Measurements from ENCODE around the gene FCSK. TPM values are rescaled to one million over a fixed set of nuclear protein-coding genes. Genes with fewer than 3 reads are reported as not detected.

FCSK gene
- total and polyA plus RNA-seq, 2 of the 13 experiments (the other 11 are each of a cell fraction or from before 2014, with no cell fraction given) = 9.1 to 19.2 TPM

DNA sequence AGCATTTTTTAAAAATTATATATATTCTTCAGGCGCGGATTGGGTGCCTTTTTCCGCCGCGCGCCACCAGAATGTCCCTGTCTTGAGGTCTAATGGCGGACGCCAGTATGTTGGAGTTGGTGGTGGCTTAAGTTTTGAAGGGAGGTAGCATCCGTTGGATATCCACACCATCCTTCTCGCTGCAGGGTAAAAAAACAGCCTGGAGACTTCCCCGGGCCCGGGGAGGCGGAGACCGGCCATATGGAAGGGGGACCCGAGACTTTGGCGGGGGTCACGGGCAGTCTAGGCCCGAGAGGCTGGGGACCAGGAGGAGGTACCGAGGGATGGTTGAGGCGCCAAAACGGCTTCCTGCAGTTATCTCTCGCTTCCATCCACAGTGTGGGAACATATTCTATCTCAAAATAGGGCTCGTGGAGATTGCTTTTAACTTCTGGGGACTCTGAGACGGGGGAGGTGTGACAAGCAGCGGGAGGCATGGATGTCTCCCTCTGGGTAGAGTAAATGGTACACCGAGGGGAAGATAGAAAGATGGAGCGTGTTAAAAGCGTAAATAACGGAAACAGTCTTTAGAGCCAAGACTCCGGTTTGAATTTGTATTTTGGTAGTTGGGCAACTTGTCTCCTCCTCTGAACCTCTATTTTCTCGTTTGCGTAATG lies 69.5 kb downstream of the FCSK start, which contains the start of gene SF3B3 (continued):
- TF ChIP-seq HINFP (CRISPR knock-in tag; IDR thresholded peaks at IDR 0.05; ENCODE audit: low read depth) (no peak), ZNF790 (CRISPR knock-in tag; IDR thresholded peaks at IDR 0.05; ENCODE audit: borderline replicate concordance) (no peak; the same call in 1 of the 2 replicates), YEATS4 (CRISPR knock-in tag; IDR thresholded peaks at IDR 0.05; ENCODE audit: borderline replicate concordance) (peak; percentile 98), ZNF335 (CRISPR knock-in tag; IDR thresholded peaks at IDR 0.05) (peak; percentile 99), PHF20 (CRISPR knock-in tag; IDR thresholded peaks at IDR 0.05) (peak; percentile 78), TERF1 (CRISPR knock-in tag; IDR thresholded peaks at IDR 0.05) (no peak; the same call in 1 of the 2 replicates), ZBTB1 (CRISPR knock-in tag; IDR thresholded peaks at IDR 0.05; ENCODE audit: borderline replicate concordance) (no peak), AGO1 (IDR thresholded peaks at IDR 0.05; ENCODE audit: low read depth, low read length, poor library complexity, severe bottlenecking) (no peak), PTBP1 (IDR thresholded peaks at IDR 0.05; ENCODE audit: low read depth, low read length, poor library complexity, severe bottlenecking) (no peak), ZNF709 (CRISPR knock-in tag; IDR thresholded peaks at IDR 0.05) (no peak), PRDM15 (CRISPR knock-in tag; IDR thresholded peaks at IDR 0.05) (no peak), CBX2 (IDR thresholded peaks at IDR 0.05; ENCODE audit: low read depth, low read length) (no peak), CBX2 (CRISPR knock-in tag; IDR thresholded peaks at IDR 0.05; ENCODE audit: low read depth) (no peak; the same call in 1 of the 2 replicates), CCAR2 (optimal IDR thresholded peaks at IDR 0.05; ENCODE audit: low read depth, low read length) (no peak)
- TF ChIP-seq, protein P1, sequence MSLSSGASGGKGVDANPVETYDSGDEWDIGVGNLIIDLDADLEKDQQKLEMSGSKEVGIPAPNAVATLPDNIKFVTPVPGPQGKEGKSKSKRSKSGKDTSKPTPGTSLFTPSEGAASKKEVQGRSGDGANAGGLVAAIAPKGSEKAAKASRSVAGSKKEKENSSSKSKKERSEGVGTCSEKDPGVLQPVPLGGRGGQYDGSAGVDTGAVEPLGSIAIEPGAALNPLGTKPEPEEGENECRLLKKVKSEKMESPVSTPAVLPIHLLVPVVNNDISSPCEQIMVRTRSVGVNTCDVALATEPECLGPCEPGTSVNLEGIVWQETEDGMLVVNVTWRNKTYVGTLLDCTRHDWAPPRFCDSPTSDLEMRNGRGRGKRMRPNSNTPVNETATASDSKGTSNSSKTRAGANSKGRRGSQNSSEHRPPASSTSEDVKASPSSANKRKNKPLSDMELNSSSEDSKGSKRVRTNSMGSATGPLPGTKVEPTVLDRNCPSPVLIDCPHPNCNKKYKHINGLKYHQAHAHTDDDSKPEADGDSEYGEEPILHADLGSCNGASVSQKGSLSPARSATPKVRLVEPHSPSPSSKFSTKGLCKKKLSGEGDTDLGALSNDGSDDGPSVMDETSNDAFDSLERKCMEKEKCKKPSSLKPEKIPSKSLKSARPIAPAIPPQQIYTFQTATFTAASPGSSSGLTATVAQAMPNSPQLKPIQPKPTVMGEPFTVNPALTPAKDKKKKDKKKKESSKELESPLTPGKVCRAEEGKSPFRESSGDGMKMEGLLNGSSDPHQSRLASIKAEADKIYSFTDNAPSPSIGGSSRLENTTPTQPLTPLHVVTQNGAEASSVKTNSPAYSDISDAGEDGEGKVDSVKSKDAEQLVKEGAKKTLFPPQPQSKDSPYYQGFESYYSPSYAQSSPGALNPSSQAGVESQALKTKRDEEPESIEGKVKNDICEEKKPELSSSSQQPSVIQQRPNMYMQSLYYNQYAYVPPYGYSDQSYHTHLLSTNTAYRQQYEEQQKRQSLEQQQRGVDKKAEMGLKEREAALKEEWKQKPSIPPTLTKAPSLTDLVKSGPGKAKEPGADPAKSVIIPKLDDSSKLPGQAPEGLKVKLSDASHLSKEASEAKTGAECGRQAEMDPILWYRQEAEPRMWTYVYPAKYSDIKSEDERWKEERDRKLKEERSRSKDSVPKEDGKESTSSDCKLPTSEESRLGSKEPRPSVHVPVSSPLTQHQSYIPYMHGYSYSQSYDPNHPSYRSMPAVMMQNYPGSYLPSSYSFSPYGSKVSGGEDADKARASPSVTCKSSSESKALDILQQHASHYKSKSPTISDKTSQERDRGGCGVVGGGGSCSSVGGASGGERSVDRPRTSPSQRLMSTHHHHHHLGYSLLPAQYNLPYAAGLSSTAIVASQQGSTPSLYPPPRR (CRISPR knock-in tag; IDR thresholded peaks at IDR 0.05; ENCODE audit: borderline replicate concordance) = no peak
- TF ChIP-seq, protein P2, sequence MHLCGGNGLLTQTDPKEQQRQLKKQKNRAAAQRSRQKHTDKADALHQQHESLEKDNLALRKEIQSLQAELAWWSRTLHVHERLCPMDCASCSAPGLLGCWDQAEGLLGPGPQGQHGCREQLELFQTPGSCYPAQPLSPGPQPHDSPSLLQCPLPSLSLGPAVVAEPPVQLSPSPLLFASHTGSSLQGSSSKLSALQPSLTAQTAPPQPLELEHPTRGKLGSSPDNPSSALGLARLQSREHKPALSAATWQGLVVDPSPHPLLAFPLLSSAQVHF (CRISPR knock-in tag; IDR thresholded peaks at IDR 0.05) = 0 out of 2 replicates have a peak, but pooled peaks have one; percentile 11

Measured in HepG2 (cell line).